Urinary bladder (tissue), 4 donors: ENCODE results near the gene GALNTL6. TPM values are rescaled to one million over a fixed set of nuclear protein-coding genes. Genes with fewer than 3 reads are reported as not detected.

Source experiments
- DNase-seq: peaks from one replicate; pipeline ENCODE4 v3.0.0-alpha.2; 2015; ENCODE audit errors: extremely low spot score
- H3K27ac ChIP-seq: one replicate; pipeline ENCODE4 v1.5.1; 2013; ENCODE audit warnings: low read depth, mild to moderate bottlenecking, moderate library complexity
- H3K36me3 ChIP-seq: one replicate; pipeline ENCODE4 v1.6.1; 2013; ENCODE audit warnings: mild to moderate bottlenecking, moderate library complexity; ENCODE audit not compliant: insufficient read depth
- H3K4me1 ChIP-seq: one replicate; pipeline ENCODE4 v1.6.1; 2013; ENCODE audit warnings: mild to moderate bottlenecking, moderate library complexity; ENCODE audit not compliant: insufficient read depth
- H3K4me3 ChIP-seq: one replicate; pipeline ENCODE4 v1.5.1; 2013; ENCODE audit warnings: low read depth, low read length
- WGBS: extraction: QIAGEN DNeasy Blood & Tissue Kit; methylation state at CpG from one replicate; pipeline ENCODE4 v1.1.7; 2013; 5-methylcytosine and 5-hydroxymethylcytosine counted together
- polyA plus RNA-seq: library from polyadenylated mRNA; stranded (reverse); fragments of 200-250 nt; gene quantifications from one replicate; pipeline ENCODE4 v1.2.3, GENCODE V29; 2013
- total RNA-seq: library from RNA; depleted of rRNA; stranded (reverse); fragments of >200 nt; gene quantifications from one replicate; pipeline ENCODE4 v1.2.3, GENCODE V29; 2014
- donor health status: healthy with polysubstance abuse.
- donor health status: healthy.

Gene GALNTL6
- total and polyA plus RNA-seq, 2 donors = 0.57 to 1.5 TPM

DNA sequence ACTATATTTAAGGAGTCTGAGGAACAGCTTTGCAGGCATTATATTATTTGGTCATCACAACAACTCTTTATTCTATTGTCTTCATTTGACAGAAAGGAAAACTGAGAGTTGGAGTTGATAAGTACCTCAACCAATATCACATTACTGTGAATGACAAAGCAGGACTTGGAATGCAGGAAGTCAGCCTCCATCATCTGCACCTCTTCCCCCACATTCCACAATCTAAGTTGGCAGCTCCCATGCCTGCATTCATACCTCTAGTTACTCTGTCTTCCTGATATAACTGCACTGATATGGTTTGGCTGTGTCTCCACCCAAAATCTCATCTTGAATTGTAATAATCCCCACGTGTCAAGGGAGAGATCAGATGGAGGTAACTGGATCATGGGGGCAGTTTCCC is 356.7 kb downstream of the GALNTL6 start:
- H3K4me3 ChIP-seq = no peak overlapping the region
- no peak for DNase-seq
- WGBS = 65% methylated on average over 1 of the region's 1 CpG
- H3K4me1 ChIP-seq = no peaks in the 10 kb centered on the region
- H3K27ac ChIP-seq = no peak overlapping the region
- no peaks in the 10 kb centered on the region for H3K36me3 ChIP-seq

DNA sequence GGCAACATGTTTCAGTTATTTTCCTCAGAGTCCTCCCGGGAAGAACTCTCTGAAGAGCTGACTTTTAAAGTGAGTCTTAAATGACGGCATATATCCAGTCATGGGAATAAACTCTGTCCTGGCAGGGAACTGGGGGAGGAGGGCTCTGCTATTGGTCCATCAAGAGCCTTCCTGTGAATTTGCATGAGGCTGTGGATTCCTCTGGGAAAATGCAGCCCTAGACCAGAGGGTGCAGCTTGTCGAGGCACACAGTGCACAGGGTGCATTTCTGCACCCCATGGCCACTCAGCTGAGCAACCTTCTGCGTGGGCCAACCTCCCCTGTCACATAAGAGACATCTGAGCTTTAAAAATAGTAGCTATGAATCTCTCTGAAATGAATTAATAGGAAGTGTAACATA is 360.0 kb downstream of the GALNTL6 start:
- H3K4me1 ChIP-seq = no peaks in the 10 kb centered on the region
- no peak overlapping the region for H3K27ac ChIP-seq
- DNase-seq = no peak
- no peaks in the 10 kb centered on the region for H3K36me3 ChIP-seq
- no peak overlapping the region for H3K4me3 ChIP-seq
- WGBS = 66% methylated on average over 4 of the region's 4 CpGs

DNA sequence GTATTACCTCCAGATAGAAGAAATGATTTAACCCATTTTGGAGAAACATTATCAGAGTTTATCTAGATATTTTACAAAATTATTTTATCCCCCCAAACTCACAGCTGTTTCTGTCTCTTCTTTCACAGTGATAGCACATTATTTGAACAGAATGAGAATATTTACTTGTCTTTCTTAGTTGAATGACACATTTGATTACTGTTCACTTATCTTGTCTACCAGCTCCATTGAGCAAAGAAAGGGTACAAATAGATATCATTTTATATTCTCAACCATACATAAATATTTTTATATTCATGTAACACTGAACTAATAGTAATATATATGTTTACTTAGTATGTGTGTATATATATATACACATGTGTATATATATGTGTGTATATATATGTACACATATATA is 364.2 kb downstream of the GALNTL6 start:
- Histone ChIP-seq H3K36me3 (no peaks in the 10 kb centered on the region), H3K4me3 (no peak overlapping the region), H3K4me1 (no peaks in the 10 kb centered on the region), H3K27ac (no peak overlapping the region)
- DNase-seq = no peak

DNA sequence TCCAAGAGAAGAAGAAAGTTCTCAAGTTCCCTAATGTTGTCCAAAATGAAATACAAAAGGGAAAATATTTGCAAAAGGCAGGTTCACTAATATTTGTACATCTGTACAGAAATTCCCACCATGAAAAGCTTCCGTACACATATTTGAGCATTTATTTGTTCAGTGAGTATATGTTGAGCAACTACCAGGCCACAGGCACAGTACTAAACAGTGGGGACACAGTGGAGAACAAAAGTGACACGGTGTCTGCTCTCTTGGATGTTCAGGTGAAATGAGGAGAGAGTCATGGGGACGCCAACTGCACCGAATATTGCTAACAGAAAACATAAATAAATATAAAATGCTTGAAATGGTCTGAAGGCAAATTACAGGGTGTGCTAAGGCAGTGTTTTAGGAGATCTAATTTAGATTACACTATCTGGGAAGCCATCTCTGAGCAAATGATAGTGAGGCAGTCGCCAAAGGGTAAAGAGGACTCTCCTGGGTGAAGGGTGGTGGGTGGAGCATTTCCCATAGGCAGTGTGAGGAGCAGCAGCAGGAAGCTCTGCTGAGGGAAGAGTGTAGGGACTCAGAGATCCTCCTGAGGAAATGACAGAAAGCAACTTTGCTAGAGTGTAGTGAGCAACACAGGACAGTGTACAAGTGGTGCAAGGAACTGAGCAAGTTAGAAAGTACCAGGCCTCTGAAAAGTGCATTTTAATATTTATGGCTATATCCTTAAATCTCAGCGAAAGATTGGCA is 375.2 kb downstream of the GALNTL6 start:
- Histone ChIP-seq H3K27ac (no peak overlapping the region), H3K4me3 (no peak overlapping the region), H3K4me1 (no peaks in the 10 kb centered on the region), H3K36me3 (no peaks in the 10 kb centered on the region)
- no peak for DNase-seq
- 75% methylated on average over 6 of the region's 6 CpGs for WGBS

DNA sequence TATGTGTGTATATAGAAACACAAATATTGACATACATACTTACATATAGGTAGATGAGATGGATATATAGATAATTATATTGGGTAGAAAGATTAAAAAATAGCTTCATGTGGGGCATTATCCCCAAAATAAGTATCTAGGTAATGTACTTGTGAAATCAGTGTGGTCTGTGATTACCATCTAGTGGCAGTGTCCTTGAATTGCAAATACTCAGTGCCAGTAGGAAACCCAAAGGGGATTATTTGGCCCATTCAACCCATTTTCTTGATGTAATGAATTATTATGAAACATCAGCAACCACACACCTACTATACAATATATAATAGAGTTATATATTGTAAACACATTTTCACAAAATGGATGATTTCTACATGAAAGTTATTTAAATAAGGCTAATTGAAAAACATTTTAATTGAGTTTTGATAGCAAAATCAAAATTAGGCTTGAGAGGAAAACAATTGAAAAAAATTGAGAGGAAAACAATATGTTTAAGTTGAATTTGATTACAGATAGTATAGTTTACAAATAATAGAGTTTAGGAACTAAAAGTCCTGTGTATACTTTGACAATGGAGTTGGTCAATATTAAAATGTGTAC is 389.4 kb downstream of the GALNTL6 start:
- no peak overlapping the region for H3K4me3 ChIP-seq
- no peak overlapping the region for H3K27ac ChIP-seq
- no peak for DNase-seq
- no peaks in the 10 kb centered on the region for H3K36me3 ChIP-seq
- H3K4me1 ChIP-seq = no peaks in the 10 kb centered on the region

DNA sequence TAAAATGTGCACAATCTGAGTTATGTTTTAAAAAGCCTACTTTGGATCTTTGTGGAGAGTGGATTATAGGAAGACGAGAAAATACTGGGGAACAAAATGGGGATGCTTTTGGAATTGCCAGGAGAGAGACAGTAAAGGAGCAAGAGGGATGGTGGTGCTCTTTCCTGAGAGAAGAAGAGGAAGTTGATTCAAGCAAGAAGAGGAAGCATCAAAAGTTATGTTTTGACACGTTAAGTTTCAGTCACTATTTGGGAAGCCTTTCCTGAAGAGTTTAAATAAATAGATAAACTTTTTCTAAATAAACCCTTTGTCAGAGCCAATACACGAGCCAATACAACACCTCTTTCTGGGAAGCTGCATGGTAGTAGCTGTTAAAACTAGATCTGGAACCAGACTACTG is 394.1 kb downstream of the GALNTL6 start:
- no peak overlapping the region for H3K27ac ChIP-seq
- no peak overlapping the region for H3K4me3 ChIP-seq
- no peaks in the 10 kb centered on the region for H3K36me3 ChIP-seq
- DNase-seq = no peak
- no peaks in the 10 kb centered on the region for H3K4me1 ChIP-seq
- 68% methylated on average over 3 of the region's 3 CpGs for WGBS

DNA sequence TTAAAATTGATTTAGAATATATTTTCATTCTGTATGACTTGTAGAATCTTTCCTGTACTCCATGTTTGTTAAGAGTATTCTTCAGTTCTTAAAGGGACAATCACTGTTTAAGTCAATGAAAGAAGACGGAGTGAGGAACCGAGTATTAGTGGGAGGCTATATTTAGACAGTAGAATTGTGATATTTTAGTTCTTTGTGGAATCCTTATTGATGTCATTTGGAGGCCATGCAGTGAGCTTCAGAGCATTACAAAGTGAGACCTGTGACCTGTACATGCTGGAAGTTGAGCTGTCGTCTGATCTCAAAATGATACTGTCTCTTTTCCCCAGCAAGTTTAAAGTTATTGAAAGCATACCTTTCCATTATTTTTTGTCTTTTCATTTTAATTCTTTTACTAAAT is 394.7 kb downstream of the GALNTL6 start:
- Histone ChIP-seq H3K4me1 (no peaks in the 10 kb centered on the region), H3K4me3 (no peak overlapping the region), H3K27ac (no peak overlapping the region), H3K36me3 (no peaks in the 10 kb centered on the region)
- WGBS = 41% methylated on average over 3 of the region's 3 CpGs
- DNase-seq = no peak

DNA sequence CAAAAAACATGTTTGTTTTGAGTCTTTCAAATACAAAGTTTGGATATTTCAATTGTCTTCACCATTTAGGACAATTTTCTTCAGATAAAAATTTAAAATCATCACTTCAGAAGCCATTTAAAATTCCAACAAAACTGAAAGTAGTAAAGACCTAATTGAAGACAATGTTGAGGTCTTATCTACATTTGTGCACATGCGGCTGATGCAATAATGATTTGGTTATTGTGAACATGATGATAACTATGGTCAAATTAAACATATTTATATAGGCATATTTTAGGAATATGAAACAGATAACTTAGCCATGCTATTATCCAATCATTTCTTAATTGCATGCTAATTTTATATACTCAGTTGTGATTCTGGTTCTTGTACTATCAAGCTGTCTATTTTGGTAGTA is 407.5 kb downstream of the GALNTL6 start:
- WGBS = 0% methylated on average over 1 of the region's 1 CpG
- no peaks in the 10 kb centered on the region for H3K4me1 ChIP-seq
- no peak for DNase-seq
- H3K4me3 ChIP-seq = no peak overlapping the region
- no peaks in the 10 kb centered on the region for H3K36me3 ChIP-seq
- no peak overlapping the region for H3K27ac ChIP-seq

DNA sequence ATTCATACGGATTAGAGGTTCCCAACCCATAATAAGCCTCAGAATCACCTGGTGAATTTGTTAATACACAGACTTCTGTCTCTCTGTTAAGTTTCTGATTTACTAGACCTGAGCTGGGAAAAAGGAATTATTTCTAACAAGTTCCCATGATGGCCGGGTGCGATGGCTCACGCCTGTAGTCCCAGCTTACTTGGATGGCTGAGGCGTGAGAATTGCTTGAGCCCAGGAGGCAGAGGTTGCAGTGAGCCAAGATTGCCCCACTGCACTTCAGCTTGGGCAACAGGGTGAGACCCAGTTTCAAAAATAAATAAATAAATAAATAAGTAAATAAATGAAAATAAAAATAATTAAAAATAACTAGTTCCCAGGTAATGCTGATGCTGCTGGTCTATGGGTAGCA is 412.3 kb downstream of the GALNTL6 start:
- H3K4me1 ChIP-seq = no peaks in the 10 kb centered on the region
- H3K4me3 ChIP-seq = no peak overlapping the region
- no peak overlapping the region for H3K27ac ChIP-seq
- H3K36me3 ChIP-seq = no peaks in the 10 kb centered on the region
- WGBS = 93% methylated on average over 5 of the region's 5 CpGs
- no peak for DNase-seq

DNA sequence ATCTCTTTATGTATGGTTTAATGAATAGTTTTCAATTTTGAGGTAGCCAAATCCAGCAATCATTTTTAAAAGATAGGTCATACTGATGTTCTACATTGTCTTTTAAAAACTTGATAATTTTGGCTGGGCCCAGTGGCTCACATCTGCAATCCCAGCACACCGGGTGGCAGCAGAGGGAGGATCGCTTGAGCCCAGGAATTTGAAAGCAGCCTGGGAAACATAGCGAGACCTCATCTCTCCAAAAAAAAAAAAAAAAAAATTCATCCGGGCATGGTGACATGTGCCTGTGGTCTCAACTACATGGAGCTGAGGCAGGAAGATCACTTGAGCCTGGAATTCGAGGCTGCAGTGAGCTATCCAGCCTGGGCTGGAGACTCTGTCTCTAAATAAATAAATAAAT is 419.8 kb downstream of the GALNTL6 start:
- no peak for DNase-seq
- H3K4me3 ChIP-seq = no peak overlapping the region
- WGBS = 53% methylated on average over 5 of the region's 5 CpGs
- H3K4me1 ChIP-seq = no peaks in the 10 kb centered on the region
- no peaks in the 10 kb centered on the region for H3K36me3 ChIP-seq
- no peak overlapping the region for H3K27ac ChIP-seq

DNA sequence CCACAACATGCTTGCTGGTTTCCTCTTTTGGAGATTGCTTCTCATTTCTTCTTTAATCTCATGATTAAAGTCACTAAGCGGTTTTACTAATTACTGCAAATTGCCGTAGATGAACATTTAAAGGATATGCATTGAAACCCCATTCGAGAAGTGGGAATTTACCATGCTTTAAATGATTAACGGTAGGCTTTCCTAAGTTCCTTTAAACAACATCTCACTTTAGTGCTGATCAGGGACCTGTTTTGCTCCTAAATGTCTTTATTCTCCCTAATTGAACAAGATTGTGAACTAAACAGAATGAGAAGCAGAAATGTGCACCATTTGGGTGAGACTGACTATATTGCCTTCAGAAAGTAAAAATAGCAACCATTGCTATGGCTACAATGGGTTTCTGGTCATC is 430.3 kb downstream of the GALNTL6 start:
- no peaks in the 10 kb centered on the region for H3K4me1 ChIP-seq
- no peak for DNase-seq
- no peaks in the 10 kb centered on the region for H3K36me3 ChIP-seq
- 92% methylated on average over 4 of the region's 4 CpGs for WGBS
- H3K4me3 ChIP-seq = no peak overlapping the region
- no peak overlapping the region for H3K27ac ChIP-seq

DNA sequence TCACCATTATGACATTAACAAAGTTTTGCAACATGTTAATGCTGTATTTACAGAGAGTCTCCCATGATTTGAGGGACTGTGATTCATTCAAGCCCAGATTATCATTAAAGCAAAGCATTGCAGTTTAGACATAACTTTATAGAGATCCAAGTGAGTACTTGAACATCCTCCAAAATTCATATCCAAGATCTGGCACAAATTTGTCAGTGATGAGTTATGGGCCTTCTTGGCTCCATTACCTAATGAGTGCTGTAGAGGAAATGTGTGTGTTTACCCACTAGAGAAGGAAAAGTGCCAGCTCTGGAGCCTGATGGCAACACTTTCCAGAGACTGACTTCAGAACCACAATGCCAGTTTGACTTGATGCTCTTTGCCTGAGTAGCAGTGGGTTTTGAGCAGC is 432.3 kb downstream of the GALNTL6 start:
- H3K4me3 ChIP-seq = no peak overlapping the region
- DNase-seq = no peak

DNA sequence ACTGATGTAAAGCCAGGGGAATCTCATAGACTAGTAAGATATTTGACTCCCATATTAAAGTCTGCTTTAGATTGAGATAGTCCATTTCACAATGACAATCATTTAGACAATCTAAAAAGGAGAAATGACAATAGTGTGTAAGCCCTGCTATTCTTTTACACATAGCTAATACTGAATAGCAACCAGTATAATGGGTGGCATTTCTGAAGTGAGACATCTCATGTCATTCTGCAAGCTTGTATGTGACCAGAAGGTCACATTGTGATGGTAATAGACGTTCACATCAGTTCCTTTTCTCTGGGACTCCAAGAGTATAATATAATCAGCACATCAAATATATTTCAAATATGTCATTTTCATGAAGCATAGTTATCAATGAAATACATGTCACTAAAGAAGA is 440.2 kb downstream of the GALNTL6 start:
- no peak for DNase-seq
- Histone ChIP-seq H3K27ac (no peak overlapping the region), H3K36me3 (no peaks in the 10 kb centered on the region), H3K4me1 (no peaks in the 10 kb centered on the region), H3K4me3 (no peak overlapping the region)
- WGBS = 48% methylated on average over 1 of the region's 1 CpG

More for the DNA sequence above, 432.3 kb downstream of the GALNTL6 start:
- no peaks in the 10 kb centered on the region for H3K36me3 ChIP-seq
- H3K4me1 ChIP-seq = no peaks in the 10 kb centered on the region
- no peak overlapping the region for H3K27ac ChIP-seq

DNA sequence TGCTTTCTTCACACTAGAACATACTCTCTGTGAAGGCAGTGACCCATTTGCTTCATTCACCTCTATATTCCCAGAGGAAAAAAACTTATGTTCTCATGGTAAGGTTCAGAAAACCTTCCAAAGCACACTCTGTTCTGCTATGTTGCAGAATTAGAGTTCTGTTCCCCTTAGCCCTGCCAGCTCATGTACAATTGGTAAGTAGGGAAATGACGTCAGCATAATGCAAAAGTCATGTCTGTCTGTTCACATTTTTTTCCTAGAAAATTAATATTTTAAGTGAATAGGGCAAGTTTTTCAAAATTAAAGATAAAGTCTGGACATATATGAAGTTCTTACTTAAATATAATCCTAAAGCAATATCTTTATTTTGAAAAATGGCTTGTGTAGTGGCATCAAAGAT is 443.6 kb downstream of the GALNTL6 start:
- WGBS = 72% methylated on average over 1 of the region's 1 CpG
- no peak for DNase-seq
- no peak overlapping the region for H3K27ac ChIP-seq
- H3K4me1 ChIP-seq = no peaks in the 10 kb centered on the region
- no peaks in the 10 kb centered on the region for H3K36me3 ChIP-seq
- H3K4me3 ChIP-seq = no peak overlapping the region

DNA sequence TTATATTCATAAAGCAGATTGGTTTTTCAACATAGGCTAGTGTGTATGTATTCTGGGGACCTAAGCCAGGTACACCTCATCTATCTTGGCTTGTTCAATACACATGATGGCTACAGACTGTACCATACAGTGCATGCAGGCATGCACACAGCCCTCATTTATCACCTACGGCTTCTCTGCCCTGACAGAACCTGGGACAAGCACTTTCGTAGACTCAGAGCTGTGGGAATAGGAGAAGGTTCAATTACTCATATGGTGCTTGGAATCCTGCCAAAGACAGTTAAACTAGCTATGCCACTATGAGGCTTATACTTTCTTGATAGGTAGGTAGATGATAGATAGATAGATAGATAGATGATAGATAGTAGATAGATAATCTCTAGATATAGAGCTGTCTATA is 457.2 kb downstream of the GALNTL6 start:
- Histone ChIP-seq H3K36me3 (no peaks in the 10 kb centered on the region), H3K27ac (no peak overlapping the region), H3K4me1 (no peaks in the 10 kb centered on the region), H3K4me3 (no peak overlapping the region)
- WGBS = 43% methylated on average over 2 of the region's 2 CpGs
- DNase-seq = no peak
